ENCODE data around the gene MRPL20.
A peak's percentile ranks its signal among the peaks of the same experiment; 100 is the strongest.

Gene MRPL20

DNA sequence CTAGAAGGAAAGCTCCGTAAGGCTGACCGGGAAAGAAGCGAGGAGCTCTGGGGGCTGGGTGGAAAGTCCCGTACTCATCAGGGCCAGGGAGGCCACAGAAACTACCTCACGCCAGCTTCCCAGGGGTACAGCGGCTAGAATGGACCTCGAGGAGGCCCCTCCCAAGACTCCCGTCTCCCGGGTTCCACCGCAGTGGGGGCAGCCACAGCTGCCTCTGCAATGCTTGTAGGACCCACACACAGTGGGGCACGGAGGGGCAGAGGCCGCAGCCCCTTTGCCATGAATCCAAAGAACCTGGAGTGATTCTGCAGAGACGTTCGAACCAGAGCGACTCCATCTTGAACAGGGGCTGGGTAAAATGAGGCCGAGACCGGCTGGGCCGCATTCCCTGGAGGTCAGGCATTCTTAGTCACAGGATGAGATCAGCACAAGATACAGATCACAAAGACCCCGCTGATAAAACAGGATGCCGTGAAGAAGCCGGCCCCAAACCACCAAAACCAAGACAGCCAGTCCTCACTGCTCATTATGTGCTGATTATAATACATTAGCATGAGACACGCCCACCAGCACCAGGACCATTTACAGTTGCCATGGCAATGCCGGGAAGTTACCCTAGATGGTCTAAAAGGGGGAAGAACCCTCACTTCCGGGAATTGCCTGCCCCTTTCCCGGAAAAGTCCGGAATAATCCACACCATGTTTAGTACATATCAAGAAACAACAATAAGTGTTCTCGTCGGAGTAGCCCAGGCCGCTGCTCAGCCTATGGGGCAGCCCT is 15.6 kb upstream of the MRPL20 start:
- Mint-ChIP-seq H3K9me3 (no peaks in the 10 kb centered on the region), H3K27me3 (ENCODE audit: low read depth, poor library complexity) (peaks cover 3% of the 10 kb centered on the region), H3K4me3 (no peak overlapping the region), H3K36me3 (ENCODE audit: low read depth) (peaks cover 2% of the 10 kb centered on the region), H3K27ac (peak overlapping the region; percentile 57), H3K4me1 (peaks cover 60% of the 10 kb centered on the region)
- no peak for DNase-seq
- TF ChIP-seq, protein P1, sequence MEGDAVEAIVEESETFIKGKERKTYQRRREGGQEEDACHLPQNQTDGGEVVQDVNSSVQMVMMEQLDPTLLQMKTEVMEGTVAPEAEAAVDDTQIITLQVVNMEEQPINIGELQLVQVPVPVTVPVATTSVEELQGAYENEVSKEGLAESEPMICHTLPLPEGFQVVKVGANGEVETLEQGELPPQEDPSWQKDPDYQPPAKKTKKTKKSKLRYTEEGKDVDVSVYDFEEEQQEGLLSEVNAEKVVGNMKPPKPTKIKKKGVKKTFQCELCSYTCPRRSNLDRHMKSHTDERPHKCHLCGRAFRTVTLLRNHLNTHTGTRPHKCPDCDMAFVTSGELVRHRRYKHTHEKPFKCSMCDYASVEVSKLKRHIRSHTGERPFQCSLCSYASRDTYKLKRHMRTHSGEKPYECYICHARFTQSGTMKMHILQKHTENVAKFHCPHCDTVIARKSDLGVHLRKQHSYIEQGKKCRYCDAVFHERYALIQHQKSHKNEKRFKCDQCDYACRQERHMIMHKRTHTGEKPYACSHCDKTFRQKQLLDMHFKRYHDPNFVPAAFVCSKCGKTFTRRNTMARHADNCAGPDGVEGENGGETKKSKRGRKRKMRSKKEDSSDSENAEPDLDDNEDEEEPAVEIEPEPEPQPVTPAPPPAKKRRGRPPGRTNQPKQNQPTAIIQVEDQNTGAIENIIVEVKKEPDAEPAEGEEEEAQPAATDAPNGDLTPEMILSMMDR (IDR thresholded peaks at IDR 0.05) = no peak

DNA sequence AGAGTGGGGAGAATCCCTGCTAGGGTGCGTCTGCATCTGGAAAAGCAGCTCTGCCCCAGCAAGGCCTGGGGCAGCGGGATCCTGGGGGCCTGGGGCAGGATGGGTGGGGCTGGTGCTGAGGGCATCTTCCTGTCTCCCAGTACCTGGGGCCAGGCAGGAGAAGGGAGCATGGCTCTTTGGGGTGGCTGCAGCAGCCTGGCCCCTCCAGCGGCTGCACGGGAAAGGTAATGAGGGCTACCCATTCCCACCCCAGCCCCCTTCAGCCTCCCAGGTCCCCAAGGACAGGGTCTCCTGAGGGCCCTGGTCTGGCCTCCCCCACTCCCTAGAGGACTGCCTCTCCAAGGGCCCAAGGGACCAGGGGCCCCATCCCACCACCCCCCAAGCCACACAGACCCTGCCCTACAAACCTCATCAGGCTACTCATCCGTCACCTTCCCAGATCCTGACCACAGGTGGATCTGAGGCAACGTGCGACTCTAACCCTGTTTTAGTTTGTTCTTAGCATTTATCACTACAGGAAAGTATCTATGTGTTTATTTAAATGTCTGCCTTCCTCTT is 14.9 kb upstream of the MRPL20 start:
- no peak for DNase-seq
- Mint-ChIP-seq H3K36me3 (ENCODE audit: low read depth) (peaks cover 4% of the 10 kb centered on the region), H3K4me3 (no peak overlapping the region), H3K9me3 (no peaks in the 10 kb centered on the region), H3K27ac (peak overlapping the region; percentile 42), H3K4me1 (peaks cover 67% of the 10 kb centered on the region), H3K27me3 (ENCODE audit: low read depth, poor library complexity) (peaks cover 3% of the 10 kb centered on the region)
- TF ChIP-seq, protein P1 (IDR thresholded peaks at IDR 0.05) = no peak

- DNase-seq = no peak
- H3K27me3 Mint-ChIP-seq (ENCODE audit: low read depth, poor library complexity) = peaks cover 3% of the 10 kb centered on the region
- peaks cover 65% of the 10 kb centered on the region for H3K4me1 Mint-ChIP-seq
- TF ChIP-seq, protein P1 (IDR thresholded peaks at IDR 0.05) = no peak
- no peaks in the 10 kb centered on the region for H3K9me3 Mint-ChIP-seq
- H3K36me3 Mint-ChIP-seq (ENCODE audit: low read depth) = peaks cover 4% of the 10 kb centered on the region
- H3K27ac Mint-ChIP-seq = peak within 1 kb of the TSS; percentile 79
- H3K4me3 Mint-ChIP-seq = peak within 1 kb of the TSS; percentile 13
Observed at GRCh38 chr1:1421147-1421906, 14.2 kb upstream of the MRPL20 start, which contains the start of gene ANKRD65. ANKRD65 (minus strand) TSS chr1:1421276; CDS start chr1:1421005, 271 bp downstream.

DNA sequence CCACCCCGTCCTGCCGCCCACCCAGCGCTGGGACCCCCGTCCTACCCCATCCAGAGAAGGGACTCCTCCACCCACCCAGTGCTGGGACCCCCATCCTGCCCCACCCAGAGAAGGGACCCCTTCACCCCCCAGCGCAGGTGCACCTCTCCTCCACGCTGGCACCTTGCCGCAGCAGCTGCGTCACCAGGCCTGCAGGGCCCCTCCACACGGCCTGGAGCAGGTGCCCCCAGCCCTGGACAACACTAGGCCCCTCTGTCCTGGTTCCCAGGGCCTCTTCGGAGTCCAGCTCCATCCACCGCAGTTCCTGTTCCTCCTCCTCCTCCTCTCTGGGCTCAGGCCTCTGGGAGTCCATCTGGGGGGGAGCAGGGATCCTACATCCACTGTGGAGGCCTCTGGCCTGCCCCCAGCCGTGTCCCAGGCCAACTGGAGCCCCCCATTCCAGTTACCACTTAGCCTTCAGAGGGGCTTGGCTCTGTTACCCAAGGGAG is 13.6 kb upstream of the MRPL20 start:
- H3K27ac Mint-ChIP-seq = peak overlapping the region; percentile 79
- no peak for DNase-seq
- H3K27me3 Mint-ChIP-seq (ENCODE audit: low read depth, poor library complexity) = peaks cover 3% of the 10 kb centered on the region
- peaks cover 4% of the 10 kb centered on the region for H3K36me3 Mint-ChIP-seq (ENCODE audit: low read depth)
- no peak overlapping the region for H3K4me3 Mint-ChIP-seq
- TF ChIP-seq, protein P1 (IDR thresholded peaks at IDR 0.05) = no peak
- no peaks in the 10 kb centered on the region for H3K9me3 Mint-ChIP-seq
- peaks cover 61% of the 10 kb centered on the region for H3K4me1 Mint-ChIP-seq

DNA sequence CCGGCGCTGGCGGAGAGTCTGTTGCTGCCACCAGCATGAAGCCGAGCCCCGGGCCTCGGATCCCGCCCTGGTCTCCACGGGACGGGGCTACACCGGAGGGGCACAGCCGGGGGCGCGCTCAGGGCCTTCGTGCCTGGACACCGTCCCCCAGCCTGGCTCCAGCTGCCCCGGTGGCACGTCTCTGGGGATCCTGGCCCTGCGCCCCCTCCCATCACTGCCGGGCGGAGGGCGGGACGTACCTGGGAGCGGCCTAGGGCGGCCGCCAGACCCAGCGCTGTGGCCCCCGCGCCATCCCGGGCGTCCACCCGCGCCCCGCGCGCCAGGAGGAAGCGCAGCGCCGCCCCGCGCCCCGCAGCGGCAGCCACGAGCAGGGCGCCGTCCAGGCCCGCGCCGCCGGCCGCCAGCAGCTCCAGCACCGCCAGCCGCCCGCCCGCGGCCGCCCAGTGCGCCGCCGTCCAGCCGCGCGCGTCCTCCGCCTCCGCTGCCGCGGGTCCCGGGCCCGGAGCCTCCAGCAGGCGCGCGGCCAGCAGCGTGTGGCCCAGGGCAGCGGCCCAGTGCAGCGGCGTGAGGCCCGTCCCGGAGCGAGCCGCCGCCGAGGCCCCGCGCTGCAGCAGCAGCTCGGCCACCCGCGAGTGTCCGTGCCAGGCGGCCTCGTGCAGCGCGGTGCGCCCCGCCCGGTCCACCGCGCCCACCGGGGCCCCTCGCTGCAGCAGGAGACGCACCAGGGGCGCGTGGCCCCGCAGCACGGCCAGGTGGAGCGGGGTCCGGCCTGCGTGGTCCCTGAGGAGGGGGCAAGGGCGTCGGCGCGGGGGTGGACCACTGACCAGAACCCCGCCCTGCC is 12.9 kb upstream of the MRPL20 start:
- Mint-ChIP-seq H3K27me3 (ENCODE audit: low read depth, poor library complexity) (peaks cover 3% of the 10 kb centered on the region), H3K4me3 (no peak overlapping the region), H3K9me3 (no peaks in the 10 kb centered on the region), H3K4me1 (peaks cover 59% of the 10 kb centered on the region), H3K36me3 (ENCODE audit: low read depth) (peaks cover 4% of the 10 kb centered on the region), H3K27ac (peak overlapping the region; percentile 90)
- peak; percentile 37 for DNase-seq
- TF ChIP-seq, protein P1 (IDR thresholded peaks at IDR 0.05) = no peak

Measured in nephron progenitor cell (in vitro differentiated cells).